SK-N-SH (cell line): Measurements from ENCODE around the gene CDC37. TPM values are rescaled to one million over a fixed set of nuclear protein-coding genes. Genes with fewer than 3 reads are reported as not detected.

ENCODE experiments used
- CTCF ChIA-PET: fragments of 300-600, 350-600 bp; formaldehyde crosslinking; extraction: SDS; loops from one replicate; lab custom pipeline; 2021; lab: Yijun Ruan, JAX
- POLR2A ChIA-PET: fragments of 350-600 bp; sonication (Branson Sonifier 250); formaldehyde crosslinking; extraction: SDS; loops from one replicate; lab custom pipeline; 2020; ENCODE audit warnings: antibody characterized with exemption, inconsistent platforms; lab: Yijun Ruan, JAX
- DNase-seq: peaks from one replicate; pipeline ENCODE4 v3.0.0; 2012
- H2AFZ ChIP-seq: fragments of 200-600 bp; sonication (generic); 2 replicates; pipeline ENCODE4 v1.8.1; 2016; ENCODE audit warnings: antibody characterized with exemption, mild to moderate bottlenecking, low read depth
- H3F3A ChIP-seq: fragments of 200-600 bp; sonication (generic); replicated peaks from 2 replicates; pipeline ENCODE3; 2016; ENCODE audit warnings: antibody characterized with exemption, mild to moderate bottlenecking; ENCODE audit not compliant: insufficient read depth
- H3K27ac ChIP-seq, 2 experiments: fragments of 200-500 bp in 1 of 2; fragments of 200-600 bp in 1 of 2; sonication (Bioruptor generic) in 1 of 2; sonication (generic), shearing (Covaris generic) in 1 of 2; 2 replicates each; pipeline versions ENCODE4 v1.5.1 to v1.6.1; 2014 to 2016; ENCODE audit warnings: low read depth in 2 of 2, inconsistent platforms in 1 of 2, low read length in 1 of 2, mild to moderate bottlenecking in 1 of 2, mixed read lengths in 1 of 2
- H3K27me3 ChIP-seq: fragments of 200-600 bp; sonication (generic), shearing (Covaris generic); 2 replicates; pipeline ENCODE4 v1.6.1; 2016; ENCODE audit warnings: mixed run types; ENCODE audit not compliant: insufficient read depth
- H3K36me3 ChIP-seq, 2 experiments: fragments of 200-500 bp in 1 of 2; fragments of 200-600 bp in 1 of 2; sonication (Bioruptor generic) in 1 of 2; sonication (generic) in 1 of 2; replicated peaks in 1 of 2; 2 replicates each; pipeline versions ENCODE3 to v1.5.1; 2014 to 2016; ENCODE audit warnings: low read length in 1 of 2, mild to moderate bottlenecking in 1 of 2; ENCODE audit not compliant: insufficient read depth in 2 of 2, control insufficient read depth in 1 of 2
- H3K4me1 ChIP-seq, 2 experiments: fragments of 200-500 bp in 1 of 2; fragments of 200-600 bp in 1 of 2; sonication (Bioruptor generic) in 1 of 2; sonication (generic), shearing (Covaris generic) in 1 of 2; 2 replicates each; pipeline versions ENCODE4 v1.5.1 to v1.6.1; 2014 to 2016; ENCODE audit warnings: low read depth in 1 of 2, low read length in 1 of 2, mixed run types in 1 of 2; ENCODE audit not compliant: insufficient read depth in 2 of 2, control insufficient read depth in 1 of 2
- H3K4me2 ChIP-seq: fragments of 200-600 bp; sonication (generic), shearing (Covaris generic); 2 replicates; pipeline ENCODE4 v1.6.1; 2017; ENCODE audit warnings: mixed run types
- H3K4me3 ChIP-seq, 2 experiments: fragments of 200-500 bp in 1 of 2; fragments of 200-600 bp in 1 of 2; sonication (Bioruptor generic) in 1 of 2; sonication (generic), shearing (Covaris generic) in 1 of 2; 2 replicates each; pipeline versions ENCODE4 v1.5.1 to v1.8.1; 2014 to 2016; ENCODE audit warnings: low read depth in 2 of 2, inconsistent platforms in 1 of 2, low read length in 1 of 2, mild to moderate bottlenecking in 1 of 2, mixed read lengths in 1 of 2, moderate library complexity in 1 of 2
- H3K79me2 ChIP-seq: fragments of 200-600 bp; sonication (generic); 2 replicates; pipeline ENCODE4 v1.8.1; 2017; ENCODE audit warnings: mild to moderate bottlenecking; ENCODE audit not compliant: insufficient read depth
- H3K9ac ChIP-seq: fragments of 200-600 bp; sonication (generic); 2 replicates; pipeline ENCODE4 v1.6.1; 2017; ENCODE audit warnings: mixed run types
- H3K9me2 ChIP-seq: fragments of 200-600 bp; sonication (generic); 2 replicates; pipeline ENCODE4 v1.6.1; 2017; ENCODE audit warnings: mixed run types
- H3K9me3 ChIP-seq: fragments of 200-600 bp; sonication (generic); 2 replicates; pipeline ENCODE4 v1.6.1; 2017; ENCODE audit warnings: mixed run types, mild to moderate bottlenecking, moderate library complexity
- H4K20me1 ChIP-seq: fragments of 200-600 bp; sonication (generic); 2 replicates; pipeline ENCODE4 v1.6.1; 2017; ENCODE audit warnings: mild to moderate bottlenecking, mixed run types; ENCODE audit not compliant: insufficient read depth
- ELF1 ChIP-seq: IDR thresholded peaks from 2 replicates; pipeline ENCODE4 v1.4.0; 2012
- JUND ChIP-seq: IDR thresholded peaks from 2 replicates; pipeline ENCODE4 v1.4.0; 2012
- MEF2A ChIP-seq: IDR thresholded peaks from 2 replicates; pipeline ENCODE4 v1.4.0; 2012; ENCODE audit warnings: low read depth, borderline replicate concordance
- MXI1 ChIP-seq: IDR thresholded peaks from 2 replicates; pipeline ENCODE4 v1.6.1; 2012; ENCODE audit warnings: mild to moderate bottlenecking, low read depth, low read length, improper control_type of control experiment
- NRF1 ChIP-seq: IDR thresholded peaks from 2 replicates; pipeline ENCODE4 v1.6.1; 2012; ENCODE audit warnings: low read depth, mild to moderate bottlenecking, low read length
- RXRA ChIP-seq: IDR thresholded peaks from 2 replicates; pipeline ENCODE4 v1.4.0; 2012; ENCODE audit warnings: low read depth, mild to moderate bottlenecking, borderline replicate concordance
- SMC3 ChIP-seq: IDR thresholded peaks from 2 replicates; pipeline ENCODE4 v1.6.1; 2012; ENCODE audit warnings: low read depth, low read length, improper control_type of control experiment
- TEAD4 ChIP-seq: IDR thresholded peaks from 2 replicates; pipeline ENCODE4 v1.4.0; 2012; ENCODE audit warnings: mild to moderate bottlenecking, borderline replicate concordance; ENCODE audit not compliant: insufficient read depth
- WGBS: methylation state at CpG from one replicate; pipeline ENCODE4 v1.1.6; 2017; ENCODE audit warnings: low lambda C conversion rate; 5-methylcytosine and 5-hydroxymethylcytosine counted together
- polyA plus RNA-seq, 3 experiments: library from polyadenylated mRNA; depleted of rRNA; stranded (reverse); fragments of >200 nt; gene quantifications; 2 replicates each; pipeline ENCODE4 v1.2.3, GENCODE V29; 2012
- TF ChIP-seq, protein P1 (sequence below): IDR thresholded peaks from 2 replicates; pipeline ENCODE4; 2012
- TF ChIP-seq, protein P2 (sequence below): IDR thresholded peaks from 2 replicates; pipeline ENCODE4 v1.4.0; 2012; ENCODE audit warnings: low read depth, borderline replicate concordance
- TF ChIP-seq, protein P3 (sequence below): IDR thresholded peaks from 2 replicates; pipeline ENCODE4 v1.6.1; 2012; ENCODE audit warnings: mild to moderate bottlenecking, low read depth, low read length, moderate library complexity
- TF ChIP-seq, protein P4 (sequence below): fragments of 150-350 bp; IDR thresholded peaks from 2 replicates; pipeline ENCODE4 v1.6.1; 2016; ENCODE audit warnings: mild to moderate bottlenecking, low read depth, low read length

The CDC37 gene
- polyA plus RNA-seq, 1 of the 3 experiments (the other 2 are of a cell fraction) = 1,026 TPM

DNA sequence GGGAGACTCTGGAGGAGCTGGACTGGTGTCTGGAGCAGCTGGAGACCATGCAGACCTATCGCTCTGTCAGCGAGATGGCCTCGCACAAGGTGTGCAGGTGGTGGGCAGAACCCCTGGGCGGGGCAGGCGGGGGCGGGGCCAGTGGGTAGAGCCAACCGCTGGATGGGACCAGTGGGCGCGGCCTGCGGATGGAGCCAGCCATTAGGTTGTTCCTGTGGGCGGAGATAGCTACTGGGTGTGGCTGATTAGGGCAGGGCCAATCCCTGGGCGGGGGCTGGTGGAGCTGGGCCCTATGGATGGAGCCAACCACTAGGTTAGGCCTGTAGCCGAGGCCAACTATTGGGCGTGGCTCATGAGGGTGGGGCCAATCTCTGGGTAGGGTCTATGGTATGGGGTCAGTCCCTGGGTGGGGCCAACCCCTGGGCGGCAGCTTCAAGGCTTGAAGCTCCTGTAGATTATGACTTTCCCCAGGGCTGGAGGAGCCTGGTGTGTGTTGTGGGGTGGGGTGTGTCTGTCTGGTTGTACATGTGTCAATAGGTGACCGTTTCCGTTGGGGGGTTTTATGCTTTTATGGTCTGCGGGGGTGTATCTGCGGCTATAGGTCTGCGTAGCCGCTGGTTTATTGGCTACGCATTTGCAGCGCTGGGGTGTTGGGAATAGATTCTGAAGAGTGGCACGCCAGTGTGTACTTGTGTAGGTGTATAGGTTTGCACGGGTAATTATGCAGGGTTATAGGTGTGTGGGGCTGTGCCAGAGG lies 47.7 kb upstream of the CDC37 start:
- ChIA-PET POLR2A (no interaction called here), CTCF (interaction anchor here (1.6 to 1.9 kb wide), 3 partner anchors 28 to 63 kb away, joined by 3 to 7 read pairs (median 6); no protein-coding TSS in a partner anchor)
- Histone ChIP-seq H2AFZ (no peak overlapping the region), H4K20me1 (no peaks in the 10 kb centered on the region), H3K9me2 (no peaks in the 10 kb centered on the region), H3K36me3 (no peaks in the 10 kb centered on the region), H3K4me2 (no peak overlapping the region), H3K27me3 (no peaks in the 10 kb centered on the region), H3K4me1 (peaks cover 0 to 12% of the 10 kb centered on the region in 2 experiments; a peak in 1 of 4 replicates), H3K4me3 (no peak overlapping the region), H3K9me3 (no peaks in the 10 kb centered on the region), H3K27ac (no peak overlapping the region), H3F3A (no peaks in the 10 kb centered on the region), H3K9ac (no peak overlapping the region), H3K79me2 (no peaks in the 10 kb centered on the region)
- 94% methylated on average over 19 of the region's 25 CpGs for WGBS
- TF ChIP-seq SMC3 (no peak), RXRA (no peak), TEAD4 (no peak), MXI1 (no peak), NRF1 (no peak), MEF2A (no peak), ELF1 (no peak), JUND (no peak)
- TF ChIP-seq, protein P1, sequence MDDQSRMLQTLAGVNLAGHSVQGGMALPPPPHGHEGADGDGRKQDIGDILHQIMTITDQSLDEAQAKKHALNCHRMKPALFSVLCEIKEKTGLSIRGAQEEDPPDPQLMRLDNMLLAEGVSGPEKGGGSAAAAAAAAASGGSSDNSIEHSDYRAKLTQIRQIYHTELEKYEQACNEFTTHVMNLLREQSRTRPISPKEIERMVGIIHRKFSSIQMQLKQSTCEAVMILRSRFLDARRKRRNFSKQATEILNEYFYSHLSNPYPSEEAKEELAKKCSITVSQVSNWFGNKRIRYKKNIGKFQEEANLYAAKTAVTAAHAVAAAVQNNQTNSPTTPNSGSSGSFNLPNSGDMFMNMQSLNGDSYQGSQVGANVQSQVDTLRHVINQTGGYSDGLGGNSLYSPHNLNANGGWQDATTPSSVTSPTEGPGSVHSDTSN = no peak
- TF ChIP-seq, protein P2, sequence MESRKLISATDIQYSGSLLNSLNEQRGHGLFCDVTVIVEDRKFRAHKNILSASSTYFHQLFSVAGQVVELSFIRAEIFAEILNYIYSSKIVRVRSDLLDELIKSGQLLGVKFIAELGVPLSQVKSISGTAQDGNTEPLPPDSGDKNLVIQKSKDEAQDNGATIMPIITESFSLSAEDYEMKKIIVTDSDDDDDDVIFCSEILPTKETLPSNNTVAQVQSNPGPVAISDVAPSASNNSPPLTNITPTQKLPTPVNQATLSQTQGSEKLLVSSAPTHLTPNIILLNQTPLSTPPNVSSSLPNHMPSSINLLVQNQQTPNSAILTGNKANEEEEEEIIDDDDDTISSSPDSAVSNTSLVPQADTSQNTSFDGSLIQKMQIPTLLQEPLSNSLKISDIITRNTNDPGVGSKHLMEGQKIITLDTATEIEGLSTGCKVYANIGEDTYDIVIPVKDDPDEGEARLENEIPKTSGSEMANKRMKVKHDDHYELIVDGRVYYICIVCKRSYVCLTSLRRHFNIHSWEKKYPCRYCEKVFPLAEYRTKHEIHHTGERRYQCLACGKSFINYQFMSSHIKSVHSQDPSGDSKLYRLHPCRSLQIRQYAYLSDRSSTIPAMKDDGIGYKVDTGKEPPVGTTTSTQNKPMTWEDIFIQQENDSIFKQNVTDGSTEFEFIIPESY = no peak
- TF ChIP-seq, protein P3, sequence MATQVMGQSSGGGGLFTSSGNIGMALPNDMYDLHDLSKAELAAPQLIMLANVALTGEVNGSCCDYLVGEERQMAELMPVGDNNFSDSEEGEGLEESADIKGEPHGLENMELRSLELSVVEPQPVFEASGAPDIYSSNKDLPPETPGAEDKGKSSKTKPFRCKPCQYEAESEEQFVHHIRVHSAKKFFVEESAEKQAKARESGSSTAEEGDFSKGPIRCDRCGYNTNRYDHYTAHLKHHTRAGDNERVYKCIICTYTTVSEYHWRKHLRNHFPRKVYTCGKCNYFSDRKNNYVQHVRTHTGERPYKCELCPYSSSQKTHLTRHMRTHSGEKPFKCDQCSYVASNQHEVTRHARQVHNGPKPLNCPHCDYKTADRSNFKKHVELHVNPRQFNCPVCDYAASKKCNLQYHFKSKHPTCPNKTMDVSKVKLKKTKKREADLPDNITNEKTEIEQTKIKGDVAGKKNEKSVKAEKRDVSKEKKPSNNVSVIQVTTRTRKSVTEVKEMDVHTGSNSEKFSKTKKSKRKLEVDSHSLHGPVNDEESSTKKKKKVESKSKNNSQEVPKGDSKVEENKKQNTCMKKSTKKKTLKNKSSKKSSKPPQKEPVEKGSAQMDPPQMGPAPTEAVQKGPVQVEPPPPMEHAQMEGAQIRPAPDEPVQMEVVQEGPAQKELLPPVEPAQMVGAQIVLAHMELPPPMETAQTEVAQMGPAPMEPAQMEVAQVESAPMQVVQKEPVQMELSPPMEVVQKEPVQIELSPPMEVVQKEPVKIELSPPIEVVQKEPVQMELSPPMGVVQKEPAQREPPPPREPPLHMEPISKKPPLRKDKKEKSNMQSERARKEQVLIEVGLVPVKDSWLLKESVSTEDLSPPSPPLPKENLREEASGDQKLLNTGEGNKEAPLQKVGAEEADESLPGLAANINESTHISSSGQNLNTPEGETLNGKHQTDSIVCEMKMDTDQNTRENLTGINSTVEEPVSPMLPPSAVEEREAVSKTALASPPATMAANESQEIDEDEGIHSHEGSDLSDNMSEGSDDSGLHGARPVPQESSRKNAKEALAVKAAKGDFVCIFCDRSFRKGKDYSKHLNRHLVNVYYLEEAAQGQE = no peak
- TF ChIP-seq, protein P4, sequence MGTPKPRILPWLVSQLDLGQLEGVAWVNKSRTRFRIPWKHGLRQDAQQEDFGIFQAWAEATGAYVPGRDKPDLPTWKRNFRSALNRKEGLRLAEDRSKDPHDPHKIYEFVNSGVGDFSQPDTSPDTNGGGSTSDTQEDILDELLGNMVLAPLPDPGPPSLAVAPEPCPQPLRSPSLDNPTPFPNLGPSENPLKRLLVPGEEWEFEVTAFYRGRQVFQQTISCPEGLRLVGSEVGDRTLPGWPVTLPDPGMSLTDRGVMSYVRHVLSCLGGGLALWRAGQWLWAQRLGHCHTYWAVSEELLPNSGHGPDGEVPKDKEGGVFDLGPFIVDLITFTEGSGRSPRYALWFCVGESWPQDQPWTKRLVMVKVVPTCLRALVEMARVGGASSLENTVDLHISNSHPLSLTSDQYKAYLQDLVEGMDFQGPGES = no peak
- DNase-seq = peak; percentile 58
